HG02759 (cell line): ENCODE data around the gene SORBS2.

Source experiments
- ATAC-seq: cut with Tn5 transposase; IDR thresholded peaks from one replicate; pipeline ENCODE4 v1.9.1; 2021; ENCODE audit warnings: mild to moderate bottlenecking, moderate library complexity; ENCODE audit not compliant: unreplicated experiment

The SORBS2 gene

GRCh38 chr4:185651137-185651677 is 160.8 kb downstream of the SORBS2 start:
- ATAC-seq: no peak

GRCh38 chr4:185648631-185649030 is 163.4 kb downstream of the SORBS2 start:
- no peak for ATAC-seq

GRCh38 chr4:185645403-185645802 is 166.6 kb downstream of the SORBS2 start:
- no peak for ATAC-seq

- no peak for ATAC-seq
These were observed 167.6 kb downstream of the SORBS2 start for GRCh38 chr4:185644408-185644807.

GRCh38 chr4:185642907-185643306 is 169.1 kb downstream of the SORBS2 start:
- ATAC-seq: no peak

DNA sequence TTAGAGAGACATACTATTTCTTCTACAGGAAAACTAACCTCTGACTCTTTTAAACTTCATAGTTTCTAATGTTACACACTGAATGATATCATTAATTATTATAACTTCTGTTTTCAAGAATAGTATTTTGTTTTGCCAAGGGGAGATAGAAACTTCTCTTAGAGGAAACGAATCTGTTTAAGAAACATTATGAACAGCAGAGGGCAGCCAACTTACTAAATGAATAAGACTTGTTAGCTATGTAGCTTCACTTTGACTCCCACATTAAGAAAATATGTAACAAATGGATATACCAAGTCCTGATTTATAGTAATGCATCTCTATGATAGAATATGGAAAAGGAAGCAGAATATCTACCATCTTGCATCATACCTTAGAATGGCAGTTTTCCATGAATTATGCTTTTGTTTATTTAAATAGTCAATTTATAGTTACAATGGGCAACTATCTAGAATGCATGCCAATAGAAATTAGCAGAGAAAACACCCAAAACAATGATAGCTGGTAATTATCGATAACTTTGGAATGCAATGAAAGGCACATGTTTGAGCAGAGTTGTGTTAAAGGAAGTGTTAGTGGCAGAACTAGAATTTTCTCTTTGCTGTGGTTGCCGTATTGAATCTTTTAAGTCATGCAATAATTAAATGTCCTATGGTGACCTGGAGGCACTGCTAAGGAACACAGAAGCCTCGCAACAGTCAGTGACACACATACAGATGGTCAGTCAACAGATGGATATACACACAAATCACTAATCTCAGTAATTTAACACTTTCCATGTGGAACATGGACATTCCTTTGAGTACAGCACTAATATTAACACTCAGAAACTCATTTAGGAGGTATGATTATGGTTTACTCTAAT is 171.0 kb downstream of the SORBS2 start:
- peak; percentile 51 for ATAC-seq

GRCh38 chr4:185638548-185639301 is 173.3 kb downstream of the SORBS2 start:
- no peak for ATAC-seq

- no peak for ATAC-seq
These were observed 173.9 kb downstream of the SORBS2 start for GRCh38 chr4:185638093-185638492.

DNA sequence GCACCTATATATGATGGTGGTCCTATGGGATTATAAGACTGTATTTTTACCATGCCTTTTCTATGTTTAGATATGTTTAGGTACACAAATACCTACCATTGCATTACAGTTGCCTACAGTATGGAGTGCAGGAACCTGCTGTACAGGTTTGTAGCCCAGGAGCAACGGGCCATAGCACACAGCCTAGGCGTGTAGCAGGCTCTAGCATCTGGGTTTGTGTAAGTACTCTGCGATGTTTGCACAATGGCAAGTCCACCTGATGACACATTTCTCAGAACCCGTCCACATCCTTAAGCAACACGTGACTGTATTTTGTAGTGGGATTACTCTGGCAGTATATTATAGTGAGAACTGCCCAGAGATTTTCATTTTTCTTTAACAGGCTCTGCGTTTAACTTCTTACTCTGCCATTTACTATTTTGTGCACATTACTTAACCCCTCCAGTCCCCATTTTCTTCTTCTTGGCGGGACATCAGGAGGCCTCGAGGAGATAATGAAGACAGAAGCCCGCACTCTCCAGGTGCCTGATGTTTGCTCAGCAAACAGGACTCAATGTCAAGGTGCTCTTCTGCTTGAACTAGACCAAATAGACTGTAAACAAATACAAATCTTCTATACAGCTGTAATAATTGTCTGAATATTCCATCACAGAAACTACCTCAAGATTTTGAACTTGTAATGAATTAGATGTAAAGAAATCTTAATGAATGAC is 174.7 kb downstream of the SORBS2 start:
- no peak for ATAC-seq

GRCh38 chr4:185634066-185634652 is 177.8 kb downstream of the SORBS2 start:
- no peak for ATAC-seq

DNA sequence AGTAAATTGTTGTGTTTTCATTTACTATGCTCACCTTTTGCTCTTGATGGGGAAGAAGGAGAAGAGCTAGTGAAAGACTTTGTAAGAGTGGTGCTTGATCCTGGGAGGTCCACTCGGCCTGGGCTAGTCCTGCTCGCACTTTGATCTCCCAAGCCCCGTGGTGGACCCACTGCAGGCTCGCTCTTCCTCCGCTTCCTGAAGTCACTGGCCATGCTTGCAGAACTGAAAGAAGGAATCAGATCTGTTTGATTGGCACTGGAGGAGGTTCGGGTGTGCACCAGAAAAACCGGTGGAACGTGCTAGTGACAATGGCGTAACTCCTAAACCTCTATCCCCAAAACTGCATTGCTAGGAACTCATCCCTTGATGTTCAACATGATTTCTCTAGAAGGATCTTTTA is 185.2 kb downstream of the SORBS2 start:
- no peak for ATAC-seq

GRCh38 chr4:185625503-185625902 is 186.5 kb downstream of the SORBS2 start:
- no peak for ATAC-seq

DNA sequence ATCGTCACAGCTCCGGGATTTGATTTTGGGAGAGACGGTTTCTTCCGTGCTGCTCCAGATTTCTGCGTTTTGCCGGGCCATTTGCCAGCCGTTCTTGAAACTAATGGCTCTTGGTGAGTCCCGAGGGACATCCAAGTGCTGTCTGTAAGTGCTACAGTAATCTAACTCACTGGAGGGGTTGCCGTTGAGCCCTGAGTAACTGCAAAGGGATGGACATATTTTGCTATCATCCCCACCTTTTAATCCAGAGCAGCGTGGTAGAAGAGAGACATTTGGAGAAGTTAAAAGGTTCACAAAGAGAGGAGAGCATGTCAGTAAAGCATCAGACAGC is 187.8 kb downstream of the SORBS2 start:
- no peak for ATAC-seq

- no peak for ATAC-seq
These were observed 188.3 kb downstream of the SORBS2 start for GRCh38 chr4:185623444-185624258.

DNA sequence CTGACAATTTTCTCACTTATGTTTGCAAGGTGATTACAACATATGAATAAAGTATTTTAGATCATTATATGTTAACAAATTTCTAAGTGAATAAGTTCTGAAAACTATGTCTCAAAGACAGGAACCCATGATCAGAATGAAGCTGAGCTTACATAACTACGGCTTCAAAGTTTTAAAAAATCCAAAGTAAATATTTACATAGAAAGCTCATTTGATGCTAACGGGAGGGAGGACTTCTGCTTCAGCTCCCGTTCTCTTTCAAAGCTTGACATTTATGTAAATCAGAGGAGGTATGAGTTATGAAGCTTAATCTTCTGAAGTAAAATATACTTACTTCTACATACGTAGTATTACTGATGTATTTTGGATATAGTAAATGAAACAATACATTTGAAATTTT is 203.8 kb downstream of the SORBS2 start:
- ATAC-seq: no peak

DNA sequence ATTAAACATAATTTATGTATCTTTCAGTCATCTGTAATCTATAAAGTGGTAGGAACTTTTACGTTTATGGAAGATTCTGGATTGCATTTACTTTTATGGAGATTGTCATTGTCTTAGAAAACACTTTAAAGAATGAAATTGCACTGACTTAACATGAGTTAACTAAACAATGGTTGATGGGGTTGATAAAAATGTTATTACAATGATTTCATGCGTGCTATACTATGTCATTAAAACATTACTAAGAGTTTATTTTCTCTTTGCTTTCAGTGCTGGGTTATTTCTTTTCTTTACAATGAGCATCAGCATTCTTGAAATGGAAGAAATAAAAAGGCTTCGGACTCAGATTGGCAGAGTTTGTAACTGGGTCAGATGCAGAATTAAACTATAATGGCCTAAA is 209.6 kb downstream of the SORBS2 start:
- ATAC-seq: no peak

GRCh38 chr4:185600801-185601434 is 211.1 kb downstream of the SORBS2 start:
- ATAC-seq: no peak

DNA sequence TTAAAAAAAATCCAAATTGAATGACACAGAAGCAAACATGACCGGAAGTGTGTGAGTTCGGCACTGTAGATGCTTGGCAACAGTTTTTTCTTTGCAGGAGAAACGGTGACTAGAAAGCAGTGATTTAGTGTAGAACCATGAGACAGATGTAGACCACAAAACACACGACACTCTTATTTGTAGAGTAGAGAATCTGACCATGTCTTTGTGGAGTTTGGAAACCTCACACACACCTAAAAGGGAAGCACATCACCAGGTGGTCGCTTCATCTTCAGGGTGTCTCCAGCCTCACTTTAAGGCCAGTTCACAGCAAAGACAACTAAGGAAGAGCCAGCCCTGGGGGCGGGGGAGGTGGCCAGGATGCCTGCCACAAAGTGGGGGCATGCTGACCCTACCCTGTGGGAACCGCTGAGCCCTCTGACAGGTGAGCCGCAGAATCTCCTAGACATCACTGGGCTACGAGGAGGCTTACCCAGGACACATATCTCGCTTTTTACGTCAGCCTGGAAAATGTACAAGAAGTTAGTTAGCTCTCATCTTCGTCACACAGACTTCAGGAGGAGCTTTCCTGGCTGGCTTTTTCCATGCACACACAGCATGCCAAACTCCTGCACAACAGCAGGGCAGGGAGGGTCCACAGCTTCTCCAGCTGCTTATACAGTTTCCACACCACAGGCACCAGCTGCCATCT is 212.3 kb downstream of the SORBS2 start:
- no peak for ATAC-seq
